Measurements from ENCODE around the gene LELP1.

GRCh38 chr1:153251087-153251486, 47.9 kb downstream of the LELP1 start:
- TF ChIP-seq CTCF (conservative IDR thresholded peaks at IDR 0.05 in 1 of 2, IDR thresholded peaks at IDR 0.05 in 1 of 2; ENCODE audit: extremely low read depth in 1 of 2, insufficient read depth in 1 of 2, low read depth in 1 of 2, low read length in 2 of 2), result no peak
- no peak for TF ChIP-seq EZH2 (IDR thresholded peaks at IDR 0.05; ENCODE audit: borderline replicate concordance, low read length)
